Measurements from ENCODE around the gene TXNRD2. TPM values are rescaled to one million over a fixed set of nuclear protein-coding genes. Genes with fewer than 3 reads are reported as not detected.

The TXNRD2 gene
- total RNA-seq, 1 experiment from 2014 or later: 22.9 TPM

GRCh38 chr22:19986410-19987341 lies 45.1 kb upstream of the TXNRD2 start:
- Histone ChIP-seq H3T11ph (ENCODE audit: low read length) (no peak overlapping the region), H2BK15ac (ENCODE audit: low read depth, low read length) (no peak overlapping the region), H3K27ac (ENCODE audit: insufficient read length, low read depth, low read length) (no peak overlapping the region), H3K79me1 (ENCODE audit: insufficient read depth, low read depth, low read length, poor library complexity, severe bottlenecking) (peaks cover 4% of the 10 kb centered on the region), H2BK5ac (ENCODE audit: insufficient read length, low read length) (no peak overlapping the region), H4K20me1 (ENCODE audit: control insufficient read depth, insufficient read depth, insufficient read length) (peaks cover 3% of the 10 kb centered on the region), H4K8ac (replicated peaks; ENCODE audit: insufficient read length, low read depth, low read length) (no peak overlapping the region), H4K91ac (ENCODE audit: insufficient read length, low read depth, low read length) (peak overlapping the region; percentile 76), H2AK5ac (ENCODE audit: insufficient read length, low read length) (no peak overlapping the region), H4K5ac (ENCODE audit: insufficient read length, low read depth, low read length) (no peak overlapping the region), H3K4me1 (ENCODE audit: insufficient read depth, low read length) (no peaks in the 10 kb centered on the region; the same call in 1 of the 2 replicates), H3K9me3 (ENCODE audit: control insufficient read depth, low read depth, low read length) (no peaks in the 10 kb centered on the region), H3K27me3 (ENCODE audit: insufficient read depth, low read length) (no peaks in the 10 kb centered on the region), H2BK20ac (ENCODE audit: low read depth, low read length, poor library complexity, severe bottlenecking) (no peak overlapping the region), H3K23ac (ENCODE audit: insufficient read length, low read depth, low read length) (no peak overlapping the region), H3K56ac (ENCODE audit: insufficient read length, low read depth, low read length) (no peak overlapping the region), H3K4ac (ENCODE audit: low read depth, low read length) (peak overlapping the region; percentile 27; the same call in 1 of the 2 replicates), H2AFZ (ENCODE audit: low read length) (no peak overlapping the region), H3K14ac (ENCODE audit: insufficient read depth, low read length) (peak overlapping the region; percentile 87), H3K4me2 (ENCODE audit: insufficient read depth, insufficient read length, low read length) (peak overlapping the region; percentile 33), H2BK12ac (ENCODE audit: insufficient read length, low read depth, low read length) (no peak overlapping the region), H3K79me2 (ENCODE audit: insufficient read depth, low read length) (no peaks in the 10 kb centered on the region), H3K18ac (ENCODE audit: insufficient read length, low read depth, low read length) (peak overlapping the region; percentile 80), H3K23me2 (ENCODE audit: insufficient read length, low read depth, low read length, poor library complexity, severe bottlenecking) (no peaks in the 10 kb centered on the region), H3K9ac (ENCODE audit: extremely low read depth, insufficient read length, low read length) (peak overlapping the region; percentile 59), H2BK120ac (ENCODE audit: low read depth, low read length, poor library complexity, severe bottlenecking) (no peak overlapping the region)
- WGBS (ENCODE audit: extremely low coverage, insufficient read length, low lambda C conversion rate): no CpG with 5 or more reads among the region's 76 CpGs
- DNase-seq: peak; percentile 82
- Mint-ChIP-seq H3K4me1 (peaks cover 5 to 20% of the 10 kb centered on the region in 2 experiments; a peak in 3 of 4 replicates), H3K9me3 (no peaks in the 10 kb centered on the region), H3K4me3 (peak overlapping the region; percentile 71 to 85), H3K36me3 (ENCODE audit: insufficient read depth in 1 of 3, low read depth in 3 of 3) (no peaks in the 10 kb centered on the region; a peak in 1 of 7 replicates), H3K27me3 (ENCODE audit: low read depth) (no peaks in the 10 kb centered on the region), H3K27ac (peak overlapping the region in 1 of 3 experiments; percentile 27; a peak in 1 of 7 replicates)
- no peak for TF ChIP-seq CTCF (conservative IDR thresholded peaks at IDR 0.05)
